HCT116 (cell line): ENCODE results near the gene SRR. TPM values are rescaled to one million over a fixed set of nuclear protein-coding genes. Genes with fewer than 3 reads are reported as not detected.

Source experiments
- ATAC-seq: fragments of 200-7000 bp; cut with Tn5 transposase; 2 replicates; pipeline ENCODE4 v1.9.1; 2020; ENCODE audit warnings: mild to moderate bottlenecking, moderate library complexity
- BruUV-seq: library from RNA; stranded (reverse); fragments of 400-500 nt; replicated peaks from 2 replicates; lab custom pipeline; 2021; lab: Mats Ljungman, UMichigan
- CTCF ChIA-PET: fragments of 300-600 bp; sonication (Branson Sonifier 250); formaldehyde crosslinking; loops from one replicate; lab custom pipeline; 2021; ENCODE audit warnings: antibody characterized with exemption; lab: Charles Lee
- POLR2A ChIA-PET: fragments of 300-600, 350-600 bp; sonication (Branson Sonifier 250); formaldehyde crosslinking; loops from one replicate; lab custom pipeline; 2021; ENCODE audit warnings: antibody characterized with exemption; lab: Charles Lee
- RAD21 ChIA-PET, 2 experiments: fragments of 300-600 bp; sonication (Branson Sonifier 250); formaldehyde crosslinking; loops; one replicate each; lab custom pipeline; 2023; ENCODE audit warnings: low total read pairs in 2 of 2; ENCODE audit not compliant: uncharacterized antibody in 2 of 2, unreplicated experiment in 2 of 2, low non-redundant PET in 1 of 2; lab: Charles Lee
- DNase-seq: peaks from one replicate; pipeline ENCODE4 v3.0.0-alpha.2; 2010; ENCODE audit warnings: low read depth, low spot score
- H2AFZ ChIP-seq: fragments of 200-600 bp; shearing (Covaris generic), sonication (generic); 2 replicates; pipeline ENCODE4 v1.6.1; 2017; ENCODE audit warnings: low read depth, mixed run types, mixed read lengths, antibody characterized with exemption, low read length; ENCODE audit not compliant: poor library complexity, severe bottlenecking
- H3K27ac ChIP-seq: 2 replicates; pipeline ENCODE4 v1.5.1; 2012; ENCODE audit warnings: low read depth, low read length
- H3K27me3 ChIP-seq: fragments of 200-600 bp; sonication (generic); 2 replicates; pipeline ENCODE4 v1.6.1; 2016; ENCODE audit warnings: mixed run types, low read length, mixed read lengths; ENCODE audit not compliant: insufficient read depth
- H3K36me3 ChIP-seq, 2 experiments: fragments of 200-500 bp in 1 of 2; fragments of 200-600 bp in 1 of 2; sonication (Bioruptor generic) in 1 of 2; sonication (generic) in 1 of 2; 2 replicates each; pipeline versions ENCODE4 v1.5.1 to v1.6.1; 2014 to 2016; ENCODE audit warnings: low read length in 2 of 2, inconsistent platforms in 1 of 2, mixed read lengths in 1 of 2, mixed run types in 1 of 2; ENCODE audit not compliant: insufficient read depth in 2 of 2, control insufficient read depth in 1 of 2
- H3K4me1 ChIP-seq, 2 experiments: fragments of 200-600 bp in 1 of 2; sonication (generic) in 1 of 2; 2 replicates each; pipeline versions ENCODE4 v1.5.1 to v1.6.1; 2012 to 2017; ENCODE audit warnings: low read length in 2 of 2, inconsistent platforms in 1 of 2, mild to moderate bottlenecking in 1 of 2, mixed read lengths in 1 of 2, mixed run types in 1 of 2, moderate library complexity in 1 of 2; ENCODE audit not compliant: insufficient read depth in 2 of 2, control insufficient read depth in 1 of 2
- H3K4me2 ChIP-seq: fragments of 200-600 bp; sonication (generic); 2 replicates; pipeline ENCODE4 v1.6.1; 2017; ENCODE audit warnings: mixed run types, low read length, mixed read lengths
- H3K4me3 ChIP-seq, 2 experiments: fragments of 200-600 bp in 1 of 2; sonication (generic) in 1 of 2; replicated peaks in 1 of 2; 2 replicates each; pipeline ENCODE4 v1.5.1; 2011 to 2016; ENCODE audit warnings: low read length in 2 of 2, control low read depth in 1 of 2, low read depth in 1 of 2, mild to moderate bottlenecking in 1 of 2, mixed read lengths in 1 of 2, mixed run types in 1 of 2
- H3K79me2 ChIP-seq: fragments of 200-600 bp; sonication (generic); 2 replicates; pipeline ENCODE4 v1.6.1; 2017; ENCODE audit warnings: mild to moderate bottlenecking, mixed run types, low read length, moderate library complexity, mixed read lengths; ENCODE audit not compliant: insufficient read depth
- H3K9ac ChIP-seq: fragments of 200-600 bp; sonication (generic); 2 replicates; pipeline ENCODE4 v1.6.1; 2016; ENCODE audit warnings: low read length, mixed read lengths
- H3K9me2 ChIP-seq: fragments of 200-600 bp; sonication (generic), shearing (Covaris generic); 2 replicates; pipeline ENCODE4 v1.6.1; 2017; ENCODE audit warnings: mixed run types, mild to moderate bottlenecking, moderate library complexity; ENCODE audit not compliant: insufficient read depth
- H3K9me3 ChIP-seq, 2 experiments: fragments of 200-500 bp in 1 of 2; fragments of 200-600 bp in 1 of 2; sonication (Bioruptor generic) in 1 of 2; sonication (generic) in 1 of 2; 2 replicates each; pipeline ENCODE4 v1.6.1; 2014 to 2017; ENCODE audit warnings: low read length in 2 of 2, mixed read lengths in 2 of 2, inconsistent platforms in 1 of 2, low read depth in 1 of 2, mild to moderate bottlenecking in 1 of 2, mixed run types in 1 of 2, moderate library complexity in 1 of 2; ENCODE audit not compliant: control insufficient read depth in 1 of 2, insufficient read depth in 1 of 2
- H4K20me1 ChIP-seq: fragments of 200-600 bp; sonication (generic), shearing (Covaris generic); 2 replicates; pipeline ENCODE4 v1.6.1; 2017; ENCODE audit warnings: mixed run types, mild to moderate bottlenecking, moderate library complexity; ENCODE audit not compliant: insufficient read depth
- CBX3 ChIP-seq: IDR thresholded peaks from 2 replicates; pipeline ENCODE4 v1.6.1; 2012; ENCODE audit warnings: low read depth
- ELF1 ChIP-seq: IDR thresholded peaks from 2 replicates; pipeline ENCODE4 v1.6.1; 2012; ENCODE audit warnings: low read depth, borderline replicate concordance
- FOSL1 ChIP-seq: IDR thresholded peaks from 2 replicates; pipeline ENCODE4 v1.6.1; 2012; ENCODE audit warnings: low read depth
- JUND ChIP-seq: IDR thresholded peaks from 2 replicates; pipeline ENCODE4 v1.6.1; 2012
- POLR2A ChIP-seq: IDR thresholded peaks from 2 replicates; pipeline ENCODE4 v1.7.0; 2011; ENCODE audit warnings: borderline replicate concordance; ENCODE audit not compliant: insufficient read depth, insufficient read length; ENCODE audit errors: extremely low read depth
- POLR2AphosphoS5 ChIP-seq: IDR thresholded peaks from 2 replicates; pipeline ENCODE4 v1.6.1; 2011; ENCODE audit warnings: mild to moderate bottlenecking, low read depth, low read length, moderate library complexity
- SIN3A ChIP-seq: IDR thresholded peaks from 2 replicates; pipeline ENCODE4 v1.6.1; 2012; ENCODE audit warnings: low read depth
- TCF7L2 ChIP-seq: IDR thresholded peaks from 2 replicates; pipeline ENCODE4 v1.7.0; 2011; ENCODE audit warnings: borderline replicate concordance, inconsistent platforms; ENCODE audit not compliant: insufficient read depth, insufficient read length; ENCODE audit errors: extremely low read depth
- YY1 ChIP-seq: IDR thresholded peaks from 2 replicates; pipeline ENCODE4 v1.6.1; 2011; ENCODE audit warnings: low read length, low read depth, moderate library complexity, mild to moderate bottlenecking; ENCODE audit not compliant: insufficient replicate concordance; ENCODE audit errors: extremely low read depth
- ZFX ChIP-seq: fragments of 450-650 bp; IDR thresholded peaks from 2 replicates; pipeline ENCODE4 v1.6.1; 2017
- ZNF274 ChIP-seq: fragments of 200-500 bp; sonication (Bioruptor generic); IDR thresholded peaks from 2 replicates; pipeline ENCODE4 v1.6.1; 2014; ENCODE audit warnings: mild to moderate bottlenecking, low read depth, low read length, inconsistent platforms
- intact Hi-C: fragments of 100-400 bp; cut with micrococcal nuclease; formaldehyde crosslinking; loops from 2 replicates; pipeline ENCODE4 v1.10.0; 2022
- total RNA-seq: library from RNA; stranded (reverse); gene quantifications from one replicate; pipeline ENCODE4 v1.2.1, GENCODE V29; 2021; ENCODE audit not compliant: unreplicated experiment
- TF ChIP-seq, protein P1 (sequence below): IDR thresholded peaks from 2 replicates; pipeline ENCODE4 v1.6.1; 2012; ENCODE audit warnings: low read depth
- TF ChIP-seq, protein P2 (sequence below): IDR thresholded peaks from 2 replicates; pipeline ENCODE4 v1.6.1; 2012
- TF ChIP-seq, protein P3 (sequence below): IDR thresholded peaks from 2 replicates; pipeline ENCODE4 v1.6.1; 2012

SRR gene
- total RNA-seq, 1 experiment from 2014 or later = 15.1 TPM

DNA sequence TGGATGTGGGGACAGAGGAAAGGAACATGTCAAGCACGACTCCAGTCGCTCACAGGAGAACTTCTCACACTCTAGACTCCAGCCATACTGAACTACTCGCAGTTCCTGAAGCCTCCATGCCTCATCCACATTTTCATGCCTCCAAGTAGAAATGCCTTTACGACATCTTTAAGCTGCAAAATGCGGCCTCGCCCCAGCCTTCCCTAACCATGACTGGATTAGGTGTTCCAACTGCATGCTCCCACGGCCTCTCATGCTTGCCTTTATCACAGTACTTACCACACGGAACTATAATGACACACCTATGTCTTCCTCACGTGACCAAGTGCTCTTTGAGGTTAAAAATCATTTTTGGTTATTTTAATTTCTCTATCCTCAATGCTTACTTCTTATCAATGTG is 24.0 kb upstream of the SRR start:
- TF ChIP-seq FOSL1 (no peak), POLR2A (no peak), ZNF274 (no peak), SIN3A (no peak), ELF1 (no peak), YY1 (no peak), POLR2AphosphoS5 (no peak), JUND (no peak), ZFX (no peak), TCF7L2 (no peak), CBX3 (no peak)
- TF ChIP-seq, protein P1, sequence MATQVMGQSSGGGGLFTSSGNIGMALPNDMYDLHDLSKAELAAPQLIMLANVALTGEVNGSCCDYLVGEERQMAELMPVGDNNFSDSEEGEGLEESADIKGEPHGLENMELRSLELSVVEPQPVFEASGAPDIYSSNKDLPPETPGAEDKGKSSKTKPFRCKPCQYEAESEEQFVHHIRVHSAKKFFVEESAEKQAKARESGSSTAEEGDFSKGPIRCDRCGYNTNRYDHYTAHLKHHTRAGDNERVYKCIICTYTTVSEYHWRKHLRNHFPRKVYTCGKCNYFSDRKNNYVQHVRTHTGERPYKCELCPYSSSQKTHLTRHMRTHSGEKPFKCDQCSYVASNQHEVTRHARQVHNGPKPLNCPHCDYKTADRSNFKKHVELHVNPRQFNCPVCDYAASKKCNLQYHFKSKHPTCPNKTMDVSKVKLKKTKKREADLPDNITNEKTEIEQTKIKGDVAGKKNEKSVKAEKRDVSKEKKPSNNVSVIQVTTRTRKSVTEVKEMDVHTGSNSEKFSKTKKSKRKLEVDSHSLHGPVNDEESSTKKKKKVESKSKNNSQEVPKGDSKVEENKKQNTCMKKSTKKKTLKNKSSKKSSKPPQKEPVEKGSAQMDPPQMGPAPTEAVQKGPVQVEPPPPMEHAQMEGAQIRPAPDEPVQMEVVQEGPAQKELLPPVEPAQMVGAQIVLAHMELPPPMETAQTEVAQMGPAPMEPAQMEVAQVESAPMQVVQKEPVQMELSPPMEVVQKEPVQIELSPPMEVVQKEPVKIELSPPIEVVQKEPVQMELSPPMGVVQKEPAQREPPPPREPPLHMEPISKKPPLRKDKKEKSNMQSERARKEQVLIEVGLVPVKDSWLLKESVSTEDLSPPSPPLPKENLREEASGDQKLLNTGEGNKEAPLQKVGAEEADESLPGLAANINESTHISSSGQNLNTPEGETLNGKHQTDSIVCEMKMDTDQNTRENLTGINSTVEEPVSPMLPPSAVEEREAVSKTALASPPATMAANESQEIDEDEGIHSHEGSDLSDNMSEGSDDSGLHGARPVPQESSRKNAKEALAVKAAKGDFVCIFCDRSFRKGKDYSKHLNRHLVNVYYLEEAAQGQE = no peak
- TF ChIP-seq, protein P2, sequence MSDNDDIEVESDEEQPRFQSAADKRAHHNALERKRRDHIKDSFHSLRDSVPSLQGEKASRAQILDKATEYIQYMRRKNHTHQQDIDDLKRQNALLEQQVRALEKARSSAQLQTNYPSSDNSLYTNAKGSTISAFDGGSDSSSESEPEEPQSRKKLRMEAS = no peak
- TF ChIP-seq, protein P3, sequence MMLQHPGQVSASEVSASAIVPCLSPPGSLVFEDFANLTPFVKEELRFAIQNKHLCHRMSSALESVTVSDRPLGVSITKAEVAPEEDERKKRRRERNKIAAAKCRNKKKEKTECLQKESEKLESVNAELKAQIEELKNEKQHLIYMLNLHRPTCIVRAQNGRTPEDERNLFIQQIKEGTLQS = no peak
- intact Hi-C loops = no loop called here

More for the DNA sequence above, 24.0 kb upstream of the SRR start:
- Histone ChIP-seq H3K36me3 (peaks cover 23% of the 10 kb centered on the region in 2 experiments; a peak in 3 of 4 replicates), H3K4me3 (no peak overlapping the region), H3K79me2 (no peaks in the 10 kb centered on the region), H3K9ac (no peak overlapping the region), H3K27ac (no peak overlapping the region), H3K4me1 (no peaks in the 10 kb centered on the region), H4K20me1 (no peaks in the 10 kb centered on the region), H3K4me2 (no peak overlapping the region), H3K9me2 (no peaks in the 10 kb centered on the region), H3K9me3 (no peaks in the 10 kb centered on the region), H3K27me3 (no peaks in the 10 kb centered on the region), H2AFZ (no peak overlapping the region)
- DNase-seq = no peak
- no TSS peak for BruUV-seq
- RAD21 ChIA-PET = no interaction called here
- no peak for ATAC-seq
- CTCF ChIA-PET = no interaction called here
- POLR2A ChIA-PET = no interaction called here
